Measurements from ENCODE around the gene APOL4. TPM values are rescaled to one million over a fixed set of nuclear protein-coding genes. Genes with fewer than 3 reads are reported as not detected.

The APOL4 gene
- total RNA-seq, 1 experiment from 2014 or later, result not detected

- peak; percentile 51 to 63 for DNase-seq
- Histone ChIP-seq H3K36me3 (ENCODE audit: low read depth) (no peaks in the 10 kb centered on the region), H3K9me2 (ENCODE audit: insufficient read depth) (no peaks in the 10 kb centered on the region), H3K4me1 (replicated peaks; ENCODE audit: insufficient read depth) (no peaks in the 10 kb centered on the region), H3K4me3 (no peak overlapping the region), H3K27ac (no peak overlapping the region), H3F3A (ENCODE audit: insufficient read depth, low read depth) (no peaks in the 10 kb centered on the region), H4K20me1 (ENCODE audit: insufficient read depth) (no peaks in the 10 kb centered on the region), H3K9me3 (ENCODE audit: insufficient read depth, low read depth) (no peaks in the 10 kb centered on the region), H3K79me2 (ENCODE audit: low read depth) (no peaks in the 10 kb centered on the region), H3K4me2 (0 out of 2 replicates have a peak overlapping the region, but pooled peaks have one; percentile 3), H3K27me3 (ENCODE audit: insufficient read depth, low read depth) (peaks cover 17% of the 10 kb centered on the region), H2AFZ (no peak overlapping the region)
- no peak for TF ChIP-seq EZH2 (IDR thresholded peaks at IDR 0.05; ENCODE audit: low read depth)
- peak; percentile 77 for TF ChIP-seq CTCF (conservative IDR thresholded peaks at IDR 0.05)
- BruUV-seq (replicated peaks), result no TSS peak
- ChIA-PET CTCF (interaction anchor here (0.6 to 0.7 kb wide), 5 partner anchors 8 to 541 kb away, joined by 3 to 17 read pairs (median 3); no protein-coding TSS in a partner anchor), POLR2A (ENCODE audit: unreplicated experiment) (no interaction called here)
- intact Hi-C loops (cut with micrococcal nuclease; ENCODE audit: unreplicated experiment), result loop anchor here (1.0 to 5.0 kb wide), 3 partner anchors 35 to 132 kb away; no protein-coding TSS in a partner anchor
Observed at GRCh38 chr22:36144886-36145541, 56.6 kb downstream of the APOL4 start.

GRCh38 chr22:36143956-36144355, 57.7 kb downstream of the APOL4 start:
- intact Hi-C loops (cut with micrococcal nuclease; ENCODE audit: unreplicated experiment), result loop anchor here (1.0 to 2.0 kb wide), 2 partner anchors 36 to 133 kb away; no protein-coding TSS in a partner anchor
- POLR2A ChIA-PET (ENCODE audit: unreplicated experiment), result interaction anchor here (0.5 to 0.6 kb wide), 2 partner anchors 357 to 842 kb away, joined by 3 to 4 read pairs; no protein-coding TSS in a partner anchor

More at GRCh38 chr22:36143956-36144355, 57.7 kb downstream of the APOL4 start:
- H4K20me1 ChIP-seq (ENCODE audit: insufficient read depth), result no peaks in the 10 kb centered on the region
- H3K79me2 ChIP-seq (ENCODE audit: low read depth), result no peaks in the 10 kb centered on the region
- H3K27me3 ChIP-seq (ENCODE audit: insufficient read depth, low read depth), result peaks cover 17% of the 10 kb centered on the region
- no peaks in the 10 kb centered on the region for H3K9me3 ChIP-seq (ENCODE audit: insufficient read depth, low read depth)
- no peaks in the 10 kb centered on the region for H3K4me1 ChIP-seq (replicated peaks; ENCODE audit: insufficient read depth)
- H3K27ac ChIP-seq, result no peak overlapping the region
- H3K9me2 ChIP-seq (ENCODE audit: insufficient read depth), result no peaks in the 10 kb centered on the region
- H2AFZ ChIP-seq, result no peak overlapping the region
- CTCF ChIA-PET, result no interaction called here
- no peaks in the 10 kb centered on the region for H3F3A ChIP-seq (ENCODE audit: insufficient read depth, low read depth)
- H3K4me2 ChIP-seq, result no peak overlapping the region
- peak in 1 of 2 experiments; percentile 25 for DNase-seq
- H3K36me3 ChIP-seq (ENCODE audit: low read depth), result no peaks in the 10 kb centered on the region
- H3K4me3 ChIP-seq, result no peak overlapping the region
- BruUV-seq (replicated peaks), result no TSS peak
- TF ChIP-seq EZH2 (IDR thresholded peaks at IDR 0.05; ENCODE audit: low read depth) (no peak), CTCF (conservative IDR thresholded peaks at IDR 0.05) (no peak)

Measured in PC-9 (cell line).